Retinal pigment epithelial cell (primary cell): ENCODE data around the gene EML1.

Experiments used
- DNase-seq: peaks from one replicate; pipeline ENCODE4 v3.0.0-alpha.2; 2010; ENCODE audit warnings: low read depth
- H3K4me3 ChIP-seq: 2 replicates; pipeline ENCODE4 v1.5.1; 2011; ENCODE audit warnings: mild to moderate bottlenecking, low read length, control low read depth, moderate library complexity
- TF ChIP-seq, protein P1 (sequence below): conservative IDR thresholded peaks from 2 replicates; pipeline ENCODE4 v1.5.1; 2011; ENCODE audit warnings: low read depth, low read length, control low read depth, inconsistent platforms

The EML1 gene

DNA sequence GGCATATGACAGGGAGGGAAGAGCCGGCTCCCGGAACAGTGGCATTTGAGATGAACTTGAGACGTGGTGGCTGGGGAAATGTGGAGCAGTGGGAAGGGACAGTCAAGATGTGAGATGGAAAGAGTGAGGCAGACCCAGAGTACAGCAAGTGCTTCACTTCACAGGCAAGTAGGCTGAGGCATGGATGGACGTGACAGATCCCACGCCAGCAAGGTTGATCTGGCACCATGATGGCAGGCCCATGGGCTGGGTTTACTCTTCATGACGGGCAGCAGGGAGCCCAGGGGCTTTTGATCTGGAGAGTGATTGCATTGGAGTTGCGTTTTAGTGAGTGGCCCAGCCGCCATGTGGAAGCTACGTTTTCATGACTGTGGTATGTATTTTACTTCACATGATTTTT, 17.9 kb upstream of the EML1 start:
- no peak for DNase-seq
- no peak overlapping the region for H3K4me3 ChIP-seq
- TF ChIP-seq, protein P1, sequence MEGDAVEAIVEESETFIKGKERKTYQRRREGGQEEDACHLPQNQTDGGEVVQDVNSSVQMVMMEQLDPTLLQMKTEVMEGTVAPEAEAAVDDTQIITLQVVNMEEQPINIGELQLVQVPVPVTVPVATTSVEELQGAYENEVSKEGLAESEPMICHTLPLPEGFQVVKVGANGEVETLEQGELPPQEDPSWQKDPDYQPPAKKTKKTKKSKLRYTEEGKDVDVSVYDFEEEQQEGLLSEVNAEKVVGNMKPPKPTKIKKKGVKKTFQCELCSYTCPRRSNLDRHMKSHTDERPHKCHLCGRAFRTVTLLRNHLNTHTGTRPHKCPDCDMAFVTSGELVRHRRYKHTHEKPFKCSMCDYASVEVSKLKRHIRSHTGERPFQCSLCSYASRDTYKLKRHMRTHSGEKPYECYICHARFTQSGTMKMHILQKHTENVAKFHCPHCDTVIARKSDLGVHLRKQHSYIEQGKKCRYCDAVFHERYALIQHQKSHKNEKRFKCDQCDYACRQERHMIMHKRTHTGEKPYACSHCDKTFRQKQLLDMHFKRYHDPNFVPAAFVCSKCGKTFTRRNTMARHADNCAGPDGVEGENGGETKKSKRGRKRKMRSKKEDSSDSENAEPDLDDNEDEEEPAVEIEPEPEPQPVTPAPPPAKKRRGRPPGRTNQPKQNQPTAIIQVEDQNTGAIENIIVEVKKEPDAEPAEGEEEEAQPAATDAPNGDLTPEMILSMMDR = no peak

DNA sequence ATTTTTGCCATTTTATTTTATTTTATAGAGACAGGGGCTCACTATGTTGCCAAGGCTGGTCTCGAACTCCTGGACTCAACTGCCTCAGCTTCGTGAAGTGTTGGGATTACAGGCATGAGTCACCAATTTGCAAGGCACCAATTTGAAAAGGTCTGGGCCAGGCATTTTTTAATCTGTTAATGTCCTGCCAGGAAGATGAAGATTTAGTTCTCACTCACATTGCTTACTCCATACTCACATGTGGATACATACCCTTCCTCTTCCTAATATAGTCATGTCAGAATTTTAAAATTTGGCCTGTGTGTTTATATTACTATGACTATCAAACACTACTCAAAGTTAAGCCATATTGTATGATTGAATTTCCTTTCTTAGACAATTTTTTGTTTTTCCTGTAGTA, 15.3 kb upstream of the EML1 start:
- no peak overlapping the region for H3K4me3 ChIP-seq
- TF ChIP-seq, protein P1 = no peak
- DNase-seq = no peak

GRCh38 chr14:99779751-99780150, 13.5 kb upstream of the EML1 start:
- TF ChIP-seq, protein P1 = no peak
- DNase-seq = no peak
- H3K4me3 ChIP-seq = no peak overlapping the region

GRCh38 chr14:99780690-99781089, 12.5 kb upstream of the EML1 start:
- TF ChIP-seq, protein P1 = no peak
- no peak overlapping the region for H3K4me3 ChIP-seq
- no peak for DNase-seq

- TF ChIP-seq, protein P1 = no peak
- no peak for DNase-seq
- no peak overlapping the region for H3K4me3 ChIP-seq
Measured at GRCh38 chr14:99781091-99781490, 12.1 kb upstream of the EML1 start.

GRCh38 chr14:99781853-99782610, 11.2 kb upstream of the EML1 start:
- H3K4me3 ChIP-seq = no peak overlapping the region
- no peak for DNase-seq
- TF ChIP-seq, protein P1 = no peak

- H3K4me3 ChIP-seq = no peak overlapping the region
- DNase-seq = no peak
- TF ChIP-seq, protein P1 = no peak
Measured at GRCh38 chr14:99784508-99784907, 8.7 kb upstream of the EML1 start.
